Dermis blood vessel endothelial cell (primary cell): ENCODE data around the gene PLPPR1. TPM values are rescaled to one million over a fixed set of nuclear protein-coding genes. Genes with fewer than 3 reads are reported as not detected.

Experiments
- DNase-seq: peaks from one replicate; pipeline ENCODE4 v3.0.0; 2010
- total RNA-seq: library from RNA; depleted of rRNA; stranded (reverse); fragments of >200 nt; gene quantifications from 2 replicates; pipeline ENCODE4 v1.2.3, GENCODE V29; 2014

Gene PLPPR1
- total RNA-seq, 1 donor from 2014 or later: not detected

DNA sequence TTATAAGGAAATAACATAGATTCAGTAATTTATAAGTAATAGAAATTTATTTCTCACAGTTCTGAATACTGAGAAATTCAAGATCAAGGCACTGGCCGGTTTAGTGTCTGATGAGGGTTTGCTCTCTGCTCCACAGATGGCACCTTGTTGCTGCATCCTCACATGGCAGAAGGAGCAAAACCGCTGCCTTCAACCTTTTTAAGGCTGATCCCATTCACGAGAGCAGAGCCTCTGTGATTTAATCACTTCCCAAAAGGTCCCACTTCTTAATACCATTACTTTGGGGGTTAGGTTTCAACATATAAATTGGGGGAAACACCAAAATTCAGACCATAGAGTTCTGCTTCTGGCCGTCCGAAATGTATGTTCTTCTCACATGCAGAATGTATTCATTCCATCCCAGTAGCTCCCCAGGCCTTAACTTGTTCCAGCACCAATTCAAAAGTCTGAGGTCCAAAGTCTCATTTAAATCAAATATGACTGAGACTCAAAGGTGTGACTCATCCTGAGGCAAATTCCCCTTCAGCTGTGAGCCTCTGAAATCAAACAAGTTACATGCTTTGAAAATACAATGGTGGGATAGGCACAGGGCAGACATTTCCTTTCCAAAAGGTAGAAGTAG lies 325.7 kb downstream of the PLPPR1 start:
- no peak for DNase-seq

DNA sequence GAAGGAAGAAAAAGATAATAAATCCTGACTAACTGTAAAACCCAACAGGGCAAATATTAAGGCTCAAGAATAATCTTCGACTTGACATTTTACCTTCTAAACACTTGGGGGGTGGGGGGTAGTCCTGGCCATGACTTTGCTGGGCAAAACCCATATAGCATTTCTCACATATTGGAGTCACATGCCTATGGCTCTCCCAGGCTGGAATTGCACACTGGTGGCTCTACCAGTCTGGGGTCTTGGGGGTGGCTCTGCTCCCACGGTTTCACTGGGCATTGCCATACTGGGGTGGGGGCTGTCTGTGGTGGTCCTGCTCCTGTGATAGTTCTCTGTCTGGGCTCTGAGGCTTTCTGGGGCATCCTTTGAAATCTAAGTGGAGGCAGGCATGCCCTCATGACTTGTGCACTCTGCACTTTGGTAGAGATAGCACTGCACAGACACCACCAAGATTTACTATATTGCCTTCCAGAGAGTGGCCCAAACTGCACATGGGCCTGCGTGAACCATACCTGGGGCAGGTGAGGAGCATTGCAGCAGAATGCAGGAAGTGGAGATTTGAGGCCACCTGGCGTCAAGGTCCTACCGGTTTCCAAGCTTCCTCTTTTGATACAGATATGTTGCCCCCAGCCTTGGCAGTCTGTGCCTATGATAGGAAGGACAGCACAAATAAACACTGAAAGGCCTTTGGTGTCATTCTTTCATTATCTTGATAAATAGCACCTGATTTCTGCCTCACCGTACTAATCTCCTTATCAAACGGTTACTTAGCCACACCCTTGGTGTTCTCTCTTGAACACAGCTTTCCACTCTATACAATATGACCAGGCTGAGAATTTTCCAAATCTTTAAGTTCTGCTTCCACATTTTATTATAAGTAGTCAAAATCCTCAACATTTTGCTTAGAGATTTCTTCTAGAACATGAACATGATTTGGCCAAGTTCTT lies 326.5 kb downstream of the PLPPR1 start:
- DNase-seq: no peak

DNA sequence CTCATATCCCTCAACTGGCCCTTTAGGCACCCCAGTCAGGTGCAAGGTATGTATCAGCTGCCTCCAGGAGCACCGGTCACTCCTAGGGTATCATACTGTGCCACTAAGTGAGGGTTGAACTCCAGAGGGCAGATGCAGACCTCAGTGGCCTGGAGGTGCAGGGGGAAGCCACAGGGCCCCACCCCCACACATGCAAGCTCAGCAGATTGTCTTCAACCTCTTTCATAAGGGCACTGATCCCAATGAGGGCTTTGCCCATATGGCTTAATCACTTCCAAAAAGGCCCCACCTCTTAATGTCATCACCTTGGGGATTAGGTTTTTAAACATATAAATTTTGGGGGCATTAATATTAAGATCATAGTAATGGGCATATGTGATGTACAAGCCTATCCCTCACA lies 328.1 kb downstream of the PLPPR1 start:
- no peak for DNase-seq

DNA sequence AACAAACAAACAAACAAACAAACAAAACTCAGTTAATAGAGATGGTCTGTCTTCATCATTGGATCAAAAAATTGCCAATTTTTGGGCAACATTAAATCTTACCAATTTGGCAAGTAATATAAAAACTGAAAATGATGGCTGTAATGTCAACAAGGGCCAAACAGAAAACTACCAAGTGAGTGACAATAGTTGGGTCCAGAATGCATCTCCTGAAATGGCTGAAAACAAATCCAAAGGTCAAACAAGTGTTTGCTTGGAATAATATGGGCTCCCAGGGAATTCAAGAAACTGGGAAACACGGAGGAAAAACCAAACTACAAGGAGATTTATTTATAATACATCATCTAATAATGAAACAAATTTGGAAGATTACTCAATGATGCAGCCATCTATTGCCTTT lies 331.2 kb downstream of the PLPPR1 start:
- DNase-seq: no peak

DNA sequence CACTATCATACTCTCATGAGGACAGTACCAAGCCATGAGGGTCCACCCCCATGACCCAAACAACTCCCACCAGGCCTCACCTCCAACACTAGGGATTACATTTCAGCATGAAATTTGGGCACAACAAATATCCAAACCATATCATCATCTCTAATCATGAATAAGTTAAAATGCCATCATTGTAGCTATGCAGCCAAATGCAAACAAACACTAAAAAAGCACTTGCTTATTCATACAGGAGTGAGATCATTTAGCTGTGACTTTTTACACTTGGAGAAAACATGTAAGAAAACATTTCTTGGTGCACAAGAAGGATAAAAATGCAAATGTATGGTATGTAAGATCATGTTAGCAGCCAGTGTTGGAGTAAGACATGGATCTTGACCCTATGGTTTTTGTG lies 332.1 kb downstream of the PLPPR1 start:
- no peak for DNase-seq

DNA sequence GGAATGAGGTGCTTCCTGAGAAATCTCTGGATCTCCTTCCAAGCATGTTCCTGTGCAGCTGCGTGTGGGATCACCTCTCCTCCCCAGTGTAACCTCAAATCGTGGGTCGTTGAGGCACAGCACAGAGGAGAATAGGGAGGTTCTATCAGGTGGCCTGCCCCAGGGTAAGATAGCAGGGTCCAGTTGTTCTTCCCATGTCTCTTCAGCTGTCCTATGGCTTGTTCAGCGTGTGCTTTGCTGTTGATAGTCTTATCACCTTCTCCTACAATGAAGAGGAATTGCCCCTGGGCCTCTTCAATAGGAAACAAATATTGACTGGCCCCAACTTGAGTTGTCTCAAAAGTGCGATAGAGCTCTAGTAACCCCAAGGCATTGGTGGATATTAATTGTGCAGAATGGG lies 333.9 kb downstream of the PLPPR1 start:
- no peak for DNase-seq

DNA sequence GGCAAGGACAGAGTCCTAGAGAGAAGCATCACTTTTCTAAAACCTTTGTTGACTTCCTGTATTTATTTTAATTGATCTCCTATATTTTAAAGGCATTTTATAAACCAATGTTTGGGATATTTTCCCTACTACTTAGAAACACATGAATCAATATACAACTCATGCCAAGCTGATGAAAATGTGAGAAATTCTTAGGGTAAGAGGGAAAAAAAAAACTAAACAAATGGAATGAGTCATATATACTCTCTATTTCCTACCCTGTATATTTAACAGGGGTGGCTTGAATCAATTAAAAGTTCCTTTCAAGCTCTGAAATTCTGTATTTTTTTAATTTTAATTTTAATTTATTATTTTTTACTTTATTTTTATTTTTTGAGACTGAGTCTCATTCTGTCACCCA lies 336.7 kb downstream of the PLPPR1 start:
- DNase-seq: no peak

DNA sequence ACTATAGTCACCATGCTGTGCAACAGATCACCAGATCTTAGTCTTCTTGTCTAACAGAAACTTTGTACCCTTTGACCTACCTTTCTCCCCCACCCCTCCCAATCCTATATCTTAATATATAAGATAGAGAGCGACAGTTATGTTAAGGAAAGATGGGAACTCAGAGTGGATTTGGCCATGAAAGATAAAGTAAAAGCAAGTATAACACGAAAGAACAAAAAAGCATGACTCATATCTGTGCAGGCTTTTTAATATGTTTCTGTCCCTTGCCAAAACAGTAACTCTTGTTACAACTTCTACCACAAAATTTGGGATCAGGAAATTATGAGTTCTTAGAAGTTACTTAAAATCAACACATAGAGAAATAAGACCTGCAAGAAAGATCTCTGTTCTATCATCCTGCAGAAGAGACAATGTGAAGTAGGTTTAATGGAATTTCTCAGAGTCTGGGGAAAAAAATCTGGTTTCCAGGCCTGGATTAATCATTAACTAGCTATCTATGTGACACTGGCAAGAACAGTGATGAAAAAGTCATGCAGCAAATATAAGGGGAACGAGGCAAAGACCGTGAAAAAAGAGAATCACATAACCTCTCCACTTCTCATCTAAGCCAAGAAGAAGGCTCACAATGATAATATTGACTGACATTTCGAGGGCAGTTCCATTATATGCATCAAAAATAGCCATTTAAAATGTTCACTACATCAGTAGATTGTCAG lies 337.7 kb downstream of the PLPPR1 start:
- no peak for DNase-seq

DNA sequence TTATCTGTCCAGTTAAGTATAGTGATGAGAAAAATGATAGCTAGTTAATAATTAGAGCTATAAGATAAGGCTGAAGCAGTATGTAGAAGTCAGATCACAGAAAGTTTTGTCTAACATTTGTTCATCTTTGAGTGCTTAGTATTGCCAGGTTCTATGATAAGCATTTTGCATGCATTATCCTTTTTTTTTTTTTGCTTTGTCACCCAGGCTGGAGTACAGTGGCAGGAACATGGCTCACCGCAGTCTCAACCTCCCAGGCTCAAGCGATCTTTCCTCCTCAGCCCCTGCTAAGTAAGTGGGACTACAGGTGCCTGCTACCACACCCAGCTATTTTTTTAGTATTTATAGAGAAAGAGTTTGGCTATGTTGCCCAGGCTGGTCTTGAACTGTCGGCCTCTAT lies 338.8 kb downstream of the PLPPR1 start:
- no peak for DNase-seq

DNA sequence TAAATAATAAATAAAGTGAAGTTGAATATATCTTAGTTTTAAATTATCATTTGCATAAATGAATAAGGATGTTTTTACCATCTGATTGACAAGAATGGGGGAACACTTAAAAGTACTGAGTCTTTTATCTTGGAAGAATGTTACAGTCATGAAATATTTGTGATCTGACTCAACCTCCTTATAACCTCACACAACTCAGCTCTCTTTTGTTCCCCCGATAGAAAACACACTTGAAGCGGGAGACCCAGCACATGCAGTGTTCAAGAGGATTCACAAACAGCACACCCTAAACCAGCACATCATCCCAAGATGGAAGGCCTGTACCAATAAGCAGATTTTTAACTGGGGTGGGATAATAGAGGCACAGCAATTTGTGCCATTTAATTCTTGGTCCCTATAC lies 340.8 kb downstream of the PLPPR1 start:
- no peak for DNase-seq

DNA sequence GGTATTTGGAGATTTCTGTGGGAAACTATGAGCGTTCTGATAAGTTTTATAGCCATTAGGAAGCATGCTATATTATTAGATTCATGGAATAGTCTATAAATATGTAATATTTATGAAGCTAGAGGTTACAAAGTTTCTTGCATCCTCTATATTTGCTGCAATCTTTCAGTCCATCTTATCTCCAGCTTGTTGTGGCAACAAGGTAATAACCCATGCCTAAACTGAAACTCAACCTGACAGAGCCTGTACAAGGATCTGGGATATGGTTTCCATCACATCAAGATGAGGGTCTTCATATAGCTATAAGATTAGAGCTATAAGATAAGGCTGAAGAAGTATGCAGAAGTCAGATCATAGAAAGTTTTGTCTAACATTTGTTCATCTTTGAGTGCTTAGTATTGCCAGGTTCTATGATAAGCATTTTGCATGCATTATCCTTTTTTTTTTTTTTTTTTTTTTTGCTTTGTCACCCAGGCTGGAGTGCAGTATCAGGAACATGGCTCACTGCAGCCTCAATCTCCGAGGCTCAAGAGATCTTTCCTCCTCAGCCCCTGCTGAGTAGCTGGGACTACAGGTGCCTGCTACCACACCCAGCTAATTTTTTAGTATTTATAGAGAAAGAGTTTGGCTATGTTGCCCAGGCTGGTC lies 341.5 kb downstream of the PLPPR1 start:
- DNase-seq: no peak

DNA sequence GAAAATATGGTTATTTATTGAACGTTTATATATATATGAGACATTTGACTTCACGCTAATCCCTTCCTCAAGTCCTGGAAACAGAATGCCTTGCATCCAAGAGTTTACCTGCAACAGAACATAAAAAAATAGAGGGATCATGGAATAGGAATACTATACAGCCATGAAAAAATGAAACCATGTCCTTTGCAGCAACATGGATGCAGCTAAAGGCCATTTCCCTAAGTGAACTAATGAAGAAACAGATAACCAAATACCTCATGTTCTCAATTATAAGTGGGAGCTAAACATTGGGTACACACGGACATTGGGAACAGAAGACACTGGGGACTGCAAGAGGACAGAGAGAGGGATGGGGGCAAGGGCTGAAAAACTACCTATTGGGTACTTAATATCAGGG lies 343.3 kb downstream of the PLPPR1 start:
- DNase-seq: no peak

DNA sequence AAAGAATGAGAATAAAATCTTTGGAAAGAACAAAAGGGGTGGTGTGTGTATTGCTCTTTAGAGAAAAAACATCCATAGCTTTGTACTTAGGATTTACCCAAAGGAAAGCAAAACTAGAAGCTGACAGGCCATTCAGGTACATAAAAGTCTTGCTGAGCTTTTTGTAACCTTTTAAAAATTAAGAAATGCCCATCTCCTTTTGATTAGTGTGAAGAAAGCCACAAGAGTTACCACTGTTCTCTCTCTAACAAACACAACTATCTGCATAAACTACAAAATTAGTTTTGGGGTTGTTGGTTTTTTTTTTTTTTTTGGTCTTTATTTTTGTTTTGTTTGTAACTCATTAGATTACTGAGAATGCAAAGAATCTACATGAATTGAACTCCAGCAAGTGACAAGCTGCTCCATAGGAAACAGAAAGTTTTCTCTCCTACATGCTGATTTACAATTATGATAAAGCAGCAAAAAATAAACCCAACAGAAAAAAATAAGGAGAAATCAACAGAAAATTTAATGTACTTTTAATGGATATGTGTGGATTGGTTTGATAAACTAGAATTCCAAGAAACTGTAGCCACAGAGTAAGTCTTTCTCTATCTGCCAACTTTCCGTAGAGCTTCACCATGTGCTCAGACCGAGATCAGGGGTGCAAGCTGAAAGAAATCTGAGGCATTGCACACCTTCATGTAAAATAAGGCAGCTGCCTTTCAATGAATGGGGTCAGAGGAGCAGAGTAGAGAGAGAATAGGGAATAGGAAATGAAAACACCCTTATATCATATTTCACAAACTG lies 344.0 kb downstream of the PLPPR1 start:
- no peak for DNase-seq
